ENCODE measurements around the gene PON3. TPM values are rescaled to one million over a fixed set of nuclear protein-coding genes. Genes with fewer than 3 reads are reported as not detected.

Gene PON3
- total and polyA plus RNA-seq, 2 of the 13 experiments (the other 11 are each of a cell fraction or from before 2014, with no cell fraction given): 23.6 to 37.8 TPM

DNA sequence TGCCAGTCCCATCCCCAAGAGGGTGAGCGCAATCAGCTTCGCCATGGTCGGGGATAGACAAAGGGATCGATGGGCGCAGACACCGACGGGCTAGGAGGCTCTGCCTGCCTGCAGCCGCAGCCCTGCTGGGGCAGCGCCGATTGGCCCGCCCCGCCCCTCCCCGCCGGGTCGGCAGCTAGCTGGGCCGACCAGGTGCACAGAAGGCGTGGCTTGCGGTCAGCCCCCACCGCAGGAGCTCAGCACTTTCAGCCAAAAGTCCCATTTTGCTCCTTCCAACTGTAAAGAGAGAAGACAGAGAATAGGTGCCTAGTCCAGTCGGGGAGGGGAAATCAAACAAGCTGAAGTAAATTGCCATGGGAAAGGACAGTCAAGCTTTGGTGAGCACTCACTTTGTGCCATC is 71.7 kb downstream of the PON3 start, which contains the start of gene PON1:
Gene PON1, minus strand, starts transcription at position 102 of the 400 bp plus-strand sequence. Its CDS starts 57 bp downstream, at position 45.
- peak within 1 kb of the TSS in 2 of 3 experiments; percentile 24 to 45; a peak in 2 of 6 replicates for H3K4me3 ChIP-seq (replicated peaks in 1 of 3; ENCODE audit: insufficient read depth in 1 of 3, low read depth in 2 of 3, low read length in 3 of 3)
- peaks cover 28% of the 10 kb centered on the region for H3K4me1 ChIP-seq (ENCODE audit: insufficient read depth, low read length)
- no peaks in the 10 kb centered on the region; a peak in 1 of 5 replicates for H3K27me3 ChIP-seq (ENCODE audit: control insufficient read depth in 1 of 2, insufficient read depth in 2 of 2, low read length in 2 of 2)
- peak within 1 kb of the TSS; percentile 63 for H3K4me2 ChIP-seq (ENCODE audit: low read depth, low read length)
- in situ Hi-C loops (cut with HindIII; ENCODE audit: extremely low pct_ligation_motif_present, low pct_unique_long_range_greater_than_20kb): no loop called here
- H3K9me3 ChIP-seq (ENCODE audit: low read length): no peaks in the 10 kb centered on the region
- POLR2A ChIA-PET: interaction anchor here (1.3 to 1.6 kb wide), 2 partner anchors 71 to 117 kb away, joined by 3 read pairs; partner anchors contain the start of gene PON3
- H3K79me2 ChIP-seq (ENCODE audit: insufficient read depth, low read length): no peaks in the 10 kb centered on the region
- H4K20me1 ChIP-seq (ENCODE audit: insufficient read depth, low read length): no peaks in the 10 kb centered on the region
- H3K27ac ChIP-seq (ENCODE audit: extremely low read length, insufficient read depth, low read length): no peak within 1 kb of the TSS
- WGBS (ENCODE audit: low lambda C conversion rate): no CpG with 5 or more reads among the region's 20 CpGs
- H3K9ac ChIP-seq (ENCODE audit: insufficient read depth, low read depth, low read length): no peak within 1 kb of the TSS
- FAIRE-seq (no peak), DNase-seq (ENCODE audit: low spot score) (no peak), ATAC-seq (peak; percentile 90)
- no peak within 1 kb of the TSS for H2AFZ ChIP-seq (ENCODE audit: low read length)
- intact Hi-C loops (cut with micrococcal nuclease; ENCODE audit: unreplicated experiment): no loop called here
- CTCF ChIA-PET (ENCODE audit: low intra/inter-chr PET ratio, low total read pairs): no interaction called here
- BruUV-seq (replicated peaks): no TSS peak
- no peaks in the 10 kb centered on the region for H3K36me3 ChIP-seq (replicated peaks in 1 of 2; ENCODE audit: control insufficient read depth in 1 of 2, insufficient read depth in 2 of 2, low read length in 2 of 2)
- TF ChIP-seq HOXD1 (CRISPR knock-in tag; IDR thresholded peaks at IDR 0.05): no peak
- TF ChIP-seq, protein P1, sequence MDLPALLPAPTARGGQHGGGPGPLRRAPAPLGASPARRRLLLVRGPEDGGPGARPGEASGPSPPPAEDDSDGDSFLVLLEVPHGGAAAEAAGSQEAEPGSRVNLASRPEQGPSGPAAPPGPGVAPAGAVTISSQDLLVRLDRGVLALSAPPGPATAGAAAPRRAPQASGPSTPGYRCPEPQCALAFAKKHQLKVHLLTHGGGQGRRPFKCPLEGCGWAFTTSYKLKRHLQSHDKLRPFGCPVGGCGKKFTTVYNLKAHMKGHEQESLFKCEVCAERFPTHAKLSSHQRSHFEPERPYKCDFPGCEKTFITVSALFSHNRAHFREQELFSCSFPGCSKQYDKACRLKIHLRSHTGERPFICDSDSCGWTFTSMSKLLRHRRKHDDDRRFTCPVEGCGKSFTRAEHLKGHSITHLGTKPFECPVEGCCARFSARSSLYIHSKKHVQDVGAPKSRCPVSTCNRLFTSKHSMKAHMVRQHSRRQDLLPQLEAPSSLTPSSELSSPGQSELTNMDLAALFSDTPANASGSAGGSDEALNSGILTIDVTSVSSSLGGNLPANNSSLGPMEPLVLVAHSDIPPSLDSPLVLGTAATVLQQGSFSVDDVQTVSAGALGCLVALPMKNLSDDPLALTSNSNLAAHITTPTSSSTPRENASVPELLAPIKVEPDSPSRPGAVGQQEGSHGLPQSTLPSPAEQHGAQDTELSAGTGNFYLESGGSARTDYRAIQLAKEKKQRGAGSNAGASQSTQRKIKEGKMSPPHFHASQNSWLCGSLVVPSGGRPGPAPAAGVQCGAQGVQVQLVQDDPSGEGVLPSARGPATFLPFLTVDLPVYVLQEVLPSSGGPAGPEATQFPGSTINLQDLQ (CRISPR knock-in tag; IDR thresholded peaks at IDR 0.05): no peak
- 0 out of 2 replicates have a peak, but pooled peaks have one; percentile 22 for TF ChIP-seq ZMYM4 (CRISPR knock-in tag; IDR thresholded peaks at IDR 0.05)
- no peak for TF ChIP-seq ATAD3A (CRISPR knock-in tag; IDR thresholded peaks at IDR 0.05)
- TF ChIP-seq BRCA1 (CRISPR knock-in tag; IDR thresholded peaks at IDR 0.05): no peak
- TF ChIP-seq ZNF335 (CRISPR knock-in tag; IDR thresholded peaks at IDR 0.05): no peak
- TF ChIP-seq, protein P2, sequence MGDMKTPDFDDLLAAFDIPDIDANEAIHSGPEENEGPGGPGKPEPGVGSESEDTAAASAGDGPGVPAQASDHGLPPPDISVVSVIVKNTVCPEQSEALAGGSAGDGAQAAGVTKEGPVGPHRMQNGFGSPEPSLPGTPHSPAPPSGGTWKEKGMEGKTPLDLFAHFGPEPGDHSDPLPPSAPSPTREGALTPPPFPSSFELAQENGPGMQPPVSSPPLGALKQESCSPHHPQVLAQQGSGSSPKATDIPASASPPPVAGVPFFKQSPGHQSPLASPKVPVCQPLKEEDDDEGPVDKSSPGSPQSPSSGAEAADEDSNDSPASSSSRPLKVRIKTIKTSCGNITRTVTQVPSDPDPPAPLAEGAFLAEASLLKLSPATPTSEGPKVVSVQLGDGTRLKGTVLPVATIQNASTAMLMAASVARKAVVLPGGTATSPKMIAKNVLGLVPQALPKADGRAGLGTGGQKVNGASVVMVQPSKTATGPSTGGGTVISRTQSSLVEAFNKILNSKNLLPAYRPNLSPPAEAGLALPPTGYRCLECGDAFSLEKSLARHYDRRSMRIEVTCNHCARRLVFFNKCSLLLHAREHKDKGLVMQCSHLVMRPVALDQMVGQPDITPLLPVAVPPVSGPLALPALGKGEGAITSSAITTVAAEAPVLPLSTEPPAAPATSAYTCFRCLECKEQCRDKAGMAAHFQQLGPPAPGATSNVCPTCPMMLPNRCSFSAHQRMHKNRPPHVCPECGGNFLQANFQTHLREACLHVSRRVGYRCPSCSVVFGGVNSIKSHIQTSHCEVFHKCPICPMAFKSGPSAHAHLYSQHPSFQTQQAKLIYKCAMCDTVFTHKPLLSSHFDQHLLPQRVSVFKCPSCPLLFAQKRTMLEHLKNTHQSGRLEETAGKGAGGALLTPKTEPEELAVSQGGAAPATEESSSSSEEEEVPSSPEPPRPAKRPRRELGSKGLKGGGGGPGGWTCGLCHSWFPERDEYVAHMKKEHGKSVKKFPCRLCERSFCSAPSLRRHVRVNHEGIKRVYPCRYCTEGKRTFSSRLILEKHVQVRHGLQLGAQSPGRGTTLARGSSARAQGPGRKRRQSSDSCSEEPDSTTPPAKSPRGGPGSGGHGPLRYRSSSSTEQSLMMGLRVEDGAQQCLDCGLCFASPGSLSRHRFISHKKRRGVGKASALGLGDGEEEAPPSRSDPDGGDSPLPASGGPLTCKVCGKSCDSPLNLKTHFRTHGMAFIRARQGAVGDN (CRISPR knock-in tag; IDR thresholded peaks at IDR 0.05): peak; percentile 44; the same call in 1 of the 2 replicates
- no peak for TF ChIP-seq ZNF230 (CRISPR knock-in tag; IDR thresholded peaks at IDR 0.05)
- no peak for TF ChIP-seq BHLHE40 (IDR thresholded peaks at IDR 0.05; ENCODE audit: low read length)
- TF ChIP-seq, protein P3, sequence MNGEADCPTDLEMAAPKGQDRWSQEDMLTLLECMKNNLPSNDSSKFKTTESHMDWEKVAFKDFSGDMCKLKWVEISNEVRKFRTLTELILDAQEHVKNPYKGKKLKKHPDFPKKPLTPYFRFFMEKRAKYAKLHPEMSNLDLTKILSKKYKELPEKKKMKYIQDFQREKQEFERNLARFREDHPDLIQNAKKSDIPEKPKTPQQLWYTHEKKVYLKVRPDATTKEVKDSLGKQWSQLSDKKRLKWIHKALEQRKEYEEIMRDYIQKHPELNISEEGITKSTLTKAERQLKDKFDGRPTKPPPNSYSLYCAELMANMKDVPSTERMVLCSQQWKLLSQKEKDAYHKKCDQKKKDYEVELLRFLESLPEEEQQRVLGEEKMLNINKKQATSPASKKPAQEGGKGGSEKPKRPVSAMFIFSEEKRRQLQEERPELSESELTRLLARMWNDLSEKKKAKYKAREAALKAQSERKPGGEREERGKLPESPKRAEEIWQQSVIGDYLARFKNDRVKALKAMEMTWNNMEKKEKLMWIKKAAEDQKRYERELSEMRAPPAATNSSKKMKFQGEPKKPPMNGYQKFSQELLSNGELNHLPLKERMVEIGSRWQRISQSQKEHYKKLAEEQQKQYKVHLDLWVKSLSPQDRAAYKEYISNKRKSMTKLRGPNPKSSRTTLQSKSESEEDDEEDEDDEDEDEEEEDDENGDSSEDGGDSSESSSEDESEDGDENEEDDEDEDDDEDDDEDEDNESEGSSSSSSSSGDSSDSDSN (CRISPR knock-in tag; IDR thresholded peaks at IDR 0.05): peak; percentile 33; the same call in 1 of the 2 replicates
- no peak for TF ChIP-seq SNAPC2 (CRISPR knock-in tag; IDR thresholded peaks at IDR 0.05)
- no peak for TF ChIP-seq SIN3A (IDR thresholded peaks at IDR 0.05; ENCODE audit: borderline replicate concordance, low read depth, low read length)
- peak; percentile 34 for TF ChIP-seq HNRNPLL (IDR thresholded peaks at IDR 0.05; ENCODE audit: low read depth, low read length, poor library complexity, severe bottlenecking)
- peak; percentile 54; the same call in 1 of the 2 replicates for TF ChIP-seq POGZ (CRISPR knock-in tag; IDR thresholded peaks at IDR 0.05)
- TF ChIP-seq PLRG1 (conservative IDR thresholded peaks at IDR 0.05): no peak
- TF ChIP-seq HNF4G (IDR thresholded peaks at IDR 0.05; ENCODE audit: borderline replicate concordance, low read depth, low read length): no peak
- TF ChIP-seq HNF4G (CRISPR knock-in tag; IDR thresholded peaks at IDR 0.05; ENCODE audit: borderline replicate concordance, low read depth): no peak

Data from HepG2 (cell line).